Hematopoietic multipotent progenitor cell treated with erythropoietin and hydrocortisone succinate and interleukin-3 and kit ligand, for 6 days (in vitro differentiated cells): Measurements from ENCODE around the gene ZFYVE26.
A peak's percentile ranks its signal among the peaks of the same experiment; 100 is the strongest.
"Not testable (repeated sequence)": the region's sequence is repeated elsewhere in the genome, so short reads cannot be mapped to it uniquely, and the experiment has no call there.

Experiments
- DNase-seq: peaks from one replicate; pipeline ENCODE4 v3.0.0-alpha.2; 2015

The ZFYVE26 gene

GRCh38 chr14:67749341-67750084, 66.9 kb downstream of the ZFYVE26 start:
- DNase-seq: no peak

DNA sequence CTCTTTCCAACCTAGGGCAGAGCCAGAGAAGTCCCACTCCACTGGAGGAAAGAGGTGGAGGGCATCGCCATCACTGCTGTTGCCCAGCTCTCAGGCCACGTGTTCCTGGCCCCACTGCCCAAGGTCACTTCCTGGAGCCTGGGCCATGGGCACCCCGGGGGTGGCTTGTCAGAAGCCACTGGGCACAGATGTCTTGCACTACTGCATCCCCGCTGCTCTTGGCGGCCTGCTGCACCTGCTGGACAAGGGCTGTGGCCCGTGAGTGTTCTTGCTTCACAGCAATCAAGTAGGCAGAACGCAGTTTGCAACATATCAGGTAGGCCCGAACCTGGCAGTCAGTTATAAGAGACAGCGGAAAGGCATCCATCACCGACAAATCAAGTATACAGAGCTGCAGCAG, 68.1 kb downstream of the ZFYVE26 start:
- DNase-seq: no peak

GRCh38 chr14:67746927-67747326, 69.5 kb downstream of the ZFYVE26 start:
- no peak for DNase-seq

- no peak for DNase-seq
These were observed 72.3 kb downstream of the ZFYVE26 start for GRCh38 chr14:67744046-67744445.

DNA sequence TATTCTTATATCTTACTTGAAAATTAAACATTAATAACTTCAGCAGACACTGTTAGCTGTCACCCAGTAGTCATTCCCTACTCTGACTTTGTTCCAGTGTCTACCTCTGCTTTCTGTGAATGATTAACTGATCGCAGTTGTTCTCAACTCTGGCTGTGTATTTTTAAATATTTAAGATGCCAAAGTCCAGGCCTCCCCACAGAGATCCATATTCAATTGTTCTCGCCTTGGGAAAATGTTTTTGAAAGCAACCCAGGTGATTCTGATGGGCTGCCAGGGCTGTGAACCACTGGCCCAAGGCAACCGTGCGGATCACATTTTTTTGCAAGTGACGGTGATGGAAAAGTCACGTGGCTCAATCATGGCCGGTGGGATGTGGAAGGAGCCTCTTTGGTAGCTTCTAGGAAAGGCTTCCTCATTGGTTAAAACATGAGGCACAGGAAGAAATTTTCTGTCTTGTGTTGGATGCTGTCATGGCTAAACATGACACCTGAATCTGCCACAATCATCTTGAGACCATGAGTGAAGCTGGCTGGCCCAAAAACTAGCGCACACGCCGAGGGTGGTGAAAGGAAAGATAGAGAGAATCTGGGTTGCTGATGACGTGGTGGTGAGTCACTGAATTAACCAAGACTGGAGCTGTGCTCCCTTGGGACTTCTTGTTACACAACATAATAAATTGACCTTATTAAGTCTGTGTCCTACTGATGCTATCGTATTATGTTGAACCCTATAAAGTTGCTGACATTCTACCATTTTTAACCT, 77.5 kb downstream of the ZFYVE26 start:
- no peak for DNase-seq

DNA sequence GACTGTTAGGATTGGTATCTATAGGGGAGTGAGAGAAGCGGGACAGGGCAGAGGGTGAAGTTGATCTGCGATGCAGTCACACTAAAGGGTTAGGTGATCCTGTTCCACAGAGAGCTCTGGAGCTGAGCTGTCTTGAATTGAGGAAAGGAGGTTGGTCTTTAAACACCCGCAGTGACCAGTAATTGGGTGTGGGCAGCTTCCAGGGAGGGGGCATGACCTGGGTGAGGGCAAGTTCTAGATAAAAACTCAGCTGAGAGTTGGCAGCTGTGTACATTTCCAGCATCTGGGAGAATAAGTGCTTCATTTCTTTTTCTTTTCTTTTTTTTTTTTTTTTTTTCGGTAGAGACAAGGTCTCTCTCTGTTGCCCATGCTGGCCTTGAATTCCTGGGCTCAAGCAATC, 79.6 kb downstream of the ZFYVE26 start:
- DNase-seq: peak; percentile 13

- no peak for DNase-seq
These were observed 80.8 kb downstream of the ZFYVE26 start for GRCh38 chr14:67735336-67736147.

DNA sequence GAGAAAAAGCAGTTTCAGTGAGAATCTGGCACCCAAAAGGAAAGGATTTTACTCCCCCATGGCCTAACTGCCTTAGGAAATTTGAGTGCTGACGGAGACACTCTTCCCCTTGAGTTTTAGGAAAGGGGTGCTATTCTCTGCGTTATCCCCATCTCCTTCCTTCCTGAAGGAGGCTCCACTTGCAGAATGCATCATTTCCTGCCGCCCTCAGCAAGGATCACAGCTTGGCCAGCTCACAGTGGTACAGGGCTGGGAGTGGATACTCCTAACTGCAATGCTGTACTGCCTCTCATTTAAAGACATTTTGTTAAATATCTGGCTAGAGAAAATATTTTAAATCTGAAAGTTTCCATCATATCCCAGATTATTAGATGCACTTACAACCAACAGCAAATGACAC, 81.7 kb downstream of the ZFYVE26 start:
- DNase-seq: no peak

GRCh38 chr14:67733616-67734015, 82.8 kb downstream of the ZFYVE26 start:
- DNase-seq: no peak

- DNase-seq: no peak
These were observed 87.1 kb downstream of the ZFYVE26 start for GRCh38 chr14:67729072-67729885.

DNA sequence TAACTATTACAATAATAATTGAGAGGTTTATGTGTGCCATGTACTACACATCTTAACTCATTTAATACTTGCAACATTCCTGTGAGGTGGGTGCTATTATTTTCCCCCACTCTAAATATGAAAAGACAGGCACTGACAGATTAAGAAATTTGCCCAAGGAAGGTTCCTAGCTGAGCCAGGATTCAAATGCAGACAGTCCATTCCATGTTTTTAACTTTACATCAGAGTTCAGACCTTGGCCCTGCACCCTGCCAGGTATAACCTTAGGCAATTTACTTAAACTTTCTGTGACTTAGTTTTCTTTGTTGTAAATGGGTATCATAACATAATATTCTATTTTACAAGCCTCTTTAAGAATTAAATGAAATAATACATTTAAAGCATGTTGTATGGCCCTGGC, 88.1 kb downstream of the ZFYVE26 start:
- DNase-seq: no peak

GRCh38 chr14:67727361-67727760, 89.0 kb downstream of the ZFYVE26 start:
- no peak for DNase-seq

- no peak for DNase-seq
These were observed 91.2 kb downstream of the ZFYVE26 start for GRCh38 chr14:67725171-67725570.

GRCh38 chr14:67722293-67722692, 94.1 kb downstream of the ZFYVE26 start:
- DNase-seq: no peak

DNA sequence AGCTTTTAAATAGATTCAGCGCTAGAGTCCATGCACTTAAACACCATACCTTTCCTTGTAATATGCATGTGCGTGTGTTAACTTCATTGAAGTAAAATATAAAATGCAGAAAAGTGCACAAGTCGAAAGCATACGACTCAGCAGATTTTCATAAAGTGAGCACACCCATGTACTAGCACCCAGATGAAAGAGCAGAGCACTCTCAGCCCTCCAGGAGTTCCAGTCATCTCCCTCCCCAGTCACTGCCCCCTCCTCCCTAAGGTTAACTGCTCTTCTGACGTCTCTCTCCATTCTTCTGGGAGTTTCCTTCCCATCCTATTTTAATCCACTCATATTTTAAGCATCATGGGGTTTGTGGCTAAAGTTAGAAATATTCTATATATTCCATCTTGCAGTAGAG, 94.5 kb downstream of the ZFYVE26 start:
- no peak for DNase-seq

DNA sequence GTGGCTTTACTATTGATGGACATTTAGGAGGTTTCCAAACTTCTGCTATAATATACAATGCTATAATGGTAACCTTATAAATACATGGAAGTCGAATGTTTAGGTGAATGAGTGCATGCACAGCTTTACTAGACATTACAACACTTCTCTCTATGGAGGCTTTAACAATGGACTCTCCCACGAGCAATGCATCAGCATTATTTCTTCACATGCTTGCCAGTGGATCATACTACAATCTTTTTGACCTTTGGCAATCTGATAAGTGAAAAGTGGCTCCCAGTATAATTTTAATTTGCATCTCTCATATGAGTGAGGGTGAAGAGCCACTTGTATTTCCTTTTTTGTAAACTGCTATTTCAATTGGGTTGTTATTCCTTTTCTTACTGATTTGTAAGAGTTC, 96.5 kb downstream of the ZFYVE26 start:
- DNase-seq: no peak

GRCh38 chr14:67719385-67719784, 97.0 kb downstream of the ZFYVE26 start:
- DNase-seq: not testable (repeated sequence)

- DNase-seq: no peak
These were observed 98.1 kb downstream of the ZFYVE26 start for GRCh38 chr14:67718265-67718664.

- DNase-seq: no peak
These were observed 99.3 kb downstream of the ZFYVE26 start for GRCh38 chr14:67717048-67717447.

GRCh38 chr14:67710209-67710608, 106.2 kb downstream of the ZFYVE26 start:
- DNase-seq: no peak

- DNase-seq: not testable (repeated sequence)
These were observed 106.6 kb downstream of the ZFYVE26 start for GRCh38 chr14:67709796-67710195.

DNA sequence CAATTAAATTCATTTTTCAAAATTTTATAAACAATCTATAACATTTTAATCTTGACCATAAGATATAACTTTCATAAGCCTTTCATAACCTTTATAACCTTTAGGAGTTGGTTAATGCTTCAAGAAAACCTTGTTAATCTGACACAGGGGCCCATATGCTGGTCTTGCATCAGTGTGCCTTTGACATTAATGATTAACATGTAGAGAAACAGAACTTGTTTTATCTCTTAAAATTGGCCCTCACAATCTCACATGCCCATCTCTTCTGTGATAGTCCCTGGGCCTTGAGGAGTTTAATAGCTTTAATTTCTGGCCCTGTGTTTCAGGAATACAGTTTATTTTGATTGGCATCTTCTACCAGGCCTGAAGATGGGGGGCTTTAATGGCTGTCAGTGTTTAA, 107.0 kb downstream of the ZFYVE26 start:
- DNase-seq: not testable (repeated sequence)

DNA sequence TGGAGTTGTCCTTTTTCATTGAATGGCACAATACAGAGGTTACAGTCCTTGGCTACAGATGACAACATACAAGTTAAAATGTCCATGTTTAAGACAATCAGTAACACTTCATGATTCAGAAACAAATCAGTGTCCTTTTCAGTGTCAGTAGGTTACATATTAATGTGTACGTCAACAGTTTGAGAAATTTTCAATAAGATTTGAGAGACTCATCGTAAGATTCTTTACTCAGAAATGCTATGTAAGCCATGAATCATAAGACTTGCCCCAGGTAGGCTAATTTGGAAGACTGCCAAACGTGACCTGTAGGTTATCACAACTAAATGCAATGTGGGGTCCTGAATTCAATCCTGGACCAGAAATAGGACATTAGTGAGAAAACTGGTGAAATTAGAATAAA, 111.2 kb downstream of the ZFYVE26 start:
- DNase-seq: no peak
